Thyroid gland (tissue), 4 donors: ENCODE results near the gene DIP2A.

ENCODE experiments used
- POLR2A ChIP-seq, 2 donors: fragments of 450-650 bp; IDR thresholded peaks; one replicate each; pipeline ENCODE4 v1.6.1; 2017; ENCODE audit warnings: antibody characterized with exemption in 2 of 2, mild to moderate bottlenecking in 2 of 2, moderate library complexity in 1 of 2
- TF ChIP-seq, protein P1 (sequence below), 6 experiments: fragments of 200-600 bp in 3 of 6; fragments of 450-650 bp in 3 of 6; sonication (generic) in 3 of 6; IDR thresholded peaks; one replicate each; pipeline ENCODE4 v1.5.1; 2016 to 2019; ENCODE audit warnings: antibody characterized with exemption in 6 of 6, mild to moderate bottlenecking in 2 of 6, inconsistent platforms in 1 of 6, moderate library complexity in 1 of 6

DNA sequence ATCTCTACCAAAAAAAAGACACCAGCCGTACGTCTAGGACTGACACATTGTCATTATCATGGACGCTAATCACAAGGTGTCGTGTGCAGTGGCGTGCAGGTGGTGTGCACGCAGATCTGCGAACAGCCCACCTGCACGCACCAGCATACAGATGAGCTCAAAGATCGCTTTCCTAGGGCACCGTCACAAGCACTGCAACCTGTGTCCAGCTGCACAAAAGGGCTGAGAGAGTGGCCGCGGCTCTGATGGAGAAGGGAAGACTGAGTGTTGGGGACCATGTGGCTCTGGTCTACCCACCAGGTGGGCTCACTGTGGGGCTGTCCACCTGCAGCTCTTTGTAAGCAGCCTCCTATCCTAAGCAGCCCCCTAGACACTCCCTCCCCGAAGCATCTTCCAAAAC, 95.3 kb downstream of the DIP2A start:
- TF ChIP-seq, protein P1, sequence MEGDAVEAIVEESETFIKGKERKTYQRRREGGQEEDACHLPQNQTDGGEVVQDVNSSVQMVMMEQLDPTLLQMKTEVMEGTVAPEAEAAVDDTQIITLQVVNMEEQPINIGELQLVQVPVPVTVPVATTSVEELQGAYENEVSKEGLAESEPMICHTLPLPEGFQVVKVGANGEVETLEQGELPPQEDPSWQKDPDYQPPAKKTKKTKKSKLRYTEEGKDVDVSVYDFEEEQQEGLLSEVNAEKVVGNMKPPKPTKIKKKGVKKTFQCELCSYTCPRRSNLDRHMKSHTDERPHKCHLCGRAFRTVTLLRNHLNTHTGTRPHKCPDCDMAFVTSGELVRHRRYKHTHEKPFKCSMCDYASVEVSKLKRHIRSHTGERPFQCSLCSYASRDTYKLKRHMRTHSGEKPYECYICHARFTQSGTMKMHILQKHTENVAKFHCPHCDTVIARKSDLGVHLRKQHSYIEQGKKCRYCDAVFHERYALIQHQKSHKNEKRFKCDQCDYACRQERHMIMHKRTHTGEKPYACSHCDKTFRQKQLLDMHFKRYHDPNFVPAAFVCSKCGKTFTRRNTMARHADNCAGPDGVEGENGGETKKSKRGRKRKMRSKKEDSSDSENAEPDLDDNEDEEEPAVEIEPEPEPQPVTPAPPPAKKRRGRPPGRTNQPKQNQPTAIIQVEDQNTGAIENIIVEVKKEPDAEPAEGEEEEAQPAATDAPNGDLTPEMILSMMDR (IDR thresholded peaks at IDR 0.05), result no peak
- TF ChIP-seq POLR2A (IDR thresholded peaks at IDR 0.05), result no peak
